ENCODE measurements around the gene CCDC60.

Gene CCDC60

DNA sequence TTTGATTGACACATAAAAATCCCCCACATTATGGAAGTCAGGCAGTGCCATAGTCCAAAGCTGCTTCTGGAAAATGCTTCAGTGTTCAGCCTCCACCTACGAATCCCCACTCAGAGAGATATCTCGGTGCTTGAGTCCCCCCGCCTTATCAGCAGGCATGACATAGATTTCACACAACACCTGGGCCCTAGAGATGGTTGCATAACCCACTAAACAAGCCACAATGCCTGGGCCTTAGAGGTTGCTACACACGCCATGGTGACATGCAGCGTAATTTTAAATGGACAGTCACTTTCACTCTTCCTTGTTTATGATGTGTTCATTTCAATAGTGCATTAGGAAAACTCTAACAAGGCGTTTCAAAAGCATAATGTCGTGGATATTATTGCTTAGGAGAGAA, 38.0 kb downstream of the CCDC60 start:
- no peaks in the 10 kb centered on the region for H3K36me3 ChIP-seq (ENCODE audit: control insufficient read depth, low read depth, low read length)
- H3K9ac ChIP-seq (ENCODE audit: low read length) = no peak overlapping the region
- no peaks in the 10 kb centered on the region for H3K27me3 ChIP-seq (ENCODE audit: control insufficient read depth, insufficient read depth, low read length)
- peaks cover 17% of the 10 kb centered on the region for H3K4me1 ChIP-seq (ENCODE audit: control insufficient read depth, low read depth, low read length)
- H3K27ac ChIP-seq (ENCODE audit: low read length) = no peak overlapping the region
- no peaks in the 10 kb centered on the region for H3K9me3 ChIP-seq (ENCODE audit: control insufficient read depth, low read depth, low read length)
- no peak overlapping the region for H3K4me3 ChIP-seq (ENCODE audit: low read length)

DNA sequence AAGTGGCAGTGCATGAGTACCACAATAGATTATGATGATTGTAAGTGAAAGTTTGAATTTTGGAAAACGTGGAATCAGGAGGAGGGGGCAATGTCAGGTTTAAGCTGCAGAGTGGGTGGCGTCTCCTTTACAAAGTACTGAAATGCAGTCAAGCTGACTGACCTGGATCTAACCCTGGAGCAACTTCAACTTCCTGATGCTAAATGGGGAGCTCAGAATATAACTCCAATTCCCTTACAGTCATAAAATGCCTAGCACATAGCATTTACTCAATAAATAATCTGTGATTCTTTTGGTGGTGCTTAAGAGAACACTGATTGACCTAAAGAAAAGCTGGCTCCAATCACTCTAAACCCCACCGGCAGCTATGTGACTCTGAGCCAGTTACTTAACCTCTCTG, 38.5 kb downstream of the CCDC60 start:
- Histone ChIP-seq H3K4me3 (ENCODE audit: low read length) (no peak overlapping the region), H3K4me1 (ENCODE audit: control insufficient read depth, low read depth, low read length) (peaks cover 17% of the 10 kb centered on the region), H3K9me3 (ENCODE audit: control insufficient read depth, low read depth, low read length) (no peaks in the 10 kb centered on the region), H3K27me3 (ENCODE audit: control insufficient read depth, insufficient read depth, low read length) (no peaks in the 10 kb centered on the region), H3K36me3 (ENCODE audit: control insufficient read depth, low read depth, low read length) (no peaks in the 10 kb centered on the region), H3K27ac (ENCODE audit: low read length) (no peak overlapping the region), H3K9ac (ENCODE audit: low read length) (no peak overlapping the region)

DNA sequence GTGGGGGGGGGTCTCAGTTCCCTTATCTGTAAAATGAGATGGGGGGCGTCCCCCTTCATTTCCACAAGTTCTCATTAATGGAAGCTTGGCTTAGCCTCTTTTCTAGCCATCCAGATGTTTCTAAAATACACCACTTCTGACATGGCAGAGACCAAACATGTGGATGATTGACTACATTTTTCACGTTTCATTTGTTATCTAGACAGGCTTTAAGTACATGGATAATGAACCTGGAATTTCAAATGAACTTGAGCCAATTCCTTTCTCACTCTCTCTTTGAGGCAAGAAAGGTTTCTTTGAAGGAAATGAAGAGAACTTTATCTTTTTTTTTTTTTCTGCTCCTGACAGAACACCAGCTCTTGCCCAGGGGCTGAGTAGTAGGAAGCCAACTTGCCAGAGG, 39.1 kb downstream of the CCDC60 start:
- Histone ChIP-seq H3K4me3 (ENCODE audit: low read length) (no peak overlapping the region), H3K9me3 (ENCODE audit: control insufficient read depth, low read depth, low read length) (no peaks in the 10 kb centered on the region), H3K27ac (ENCODE audit: low read length) (no peak overlapping the region), H3K4me1 (ENCODE audit: control insufficient read depth, low read depth, low read length) (peaks cover 17% of the 10 kb centered on the region), H3K36me3 (ENCODE audit: control insufficient read depth, low read depth, low read length) (no peaks in the 10 kb centered on the region), H3K27me3 (ENCODE audit: control insufficient read depth, insufficient read depth, low read length) (no peaks in the 10 kb centered on the region), H3K9ac (ENCODE audit: low read length) (no peak overlapping the region)

- Histone ChIP-seq H3K9me3 (ENCODE audit: control insufficient read depth, low read depth, low read length) (no peaks in the 10 kb centered on the region), H3K9ac (ENCODE audit: low read length) (no peak overlapping the region), H3K4me1 (ENCODE audit: control insufficient read depth, low read depth, low read length) (peaks cover 7% of the 10 kb centered on the region), H3K4me3 (ENCODE audit: low read length) (no peak overlapping the region), H3K27me3 (ENCODE audit: control insufficient read depth, insufficient read depth, low read length) (no peaks in the 10 kb centered on the region), H3K36me3 (ENCODE audit: control insufficient read depth, low read depth, low read length) (no peaks in the 10 kb centered on the region), H3K27ac (ENCODE audit: low read length) (no peak overlapping the region)
These were observed 40.1 kb downstream of the CCDC60 start for GRCh38 chr12:119374635-119375034.

- Histone ChIP-seq H3K9me3 (ENCODE audit: control insufficient read depth, low read depth, low read length) (no peaks in the 10 kb centered on the region), H3K4me1 (ENCODE audit: control insufficient read depth, low read depth, low read length) (peaks cover under 1% of the 10 kb centered on the region), H3K27me3 (ENCODE audit: control insufficient read depth, insufficient read depth, low read length) (no peaks in the 10 kb centered on the region), H3K36me3 (ENCODE audit: control insufficient read depth, low read depth, low read length) (no peaks in the 10 kb centered on the region), H3K9ac (ENCODE audit: low read length) (no peak overlapping the region), H3K27ac (ENCODE audit: low read length) (no peak overlapping the region), H3K4me3 (ENCODE audit: low read length) (no peak overlapping the region)
These were observed 40.8 kb downstream of the CCDC60 start for GRCh38 chr12:119375075-119375882.

GRCh38 chr12:119375883-119376190, 41.3 kb downstream of the CCDC60 start:
- H3K9me3 ChIP-seq (ENCODE audit: control insufficient read depth, low read depth, low read length) = no peaks in the 10 kb centered on the region
- no peaks in the 10 kb centered on the region for H3K4me1 ChIP-seq (ENCODE audit: control insufficient read depth, low read depth, low read length)

DNA sequence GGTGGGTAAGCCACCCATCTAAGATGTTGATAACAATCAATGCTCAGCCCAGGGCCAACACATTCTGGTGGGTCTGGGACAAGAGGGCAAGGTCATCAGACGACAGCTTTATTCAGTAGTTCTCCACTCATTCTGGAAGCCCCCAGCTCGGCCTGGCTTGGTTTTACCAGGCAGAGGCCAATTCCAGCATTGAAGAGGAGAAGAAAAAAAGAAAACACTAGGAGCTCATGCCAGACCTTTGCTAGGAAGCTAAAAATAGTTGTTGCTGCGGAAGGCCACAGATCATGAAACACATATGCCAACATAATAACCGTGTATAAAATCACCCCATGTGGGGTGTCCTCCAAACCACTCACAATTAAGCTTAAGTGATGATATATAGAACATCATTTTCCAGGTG, 44.4 kb downstream of the CCDC60 start:
- no peak overlapping the region for H3K27ac ChIP-seq (ENCODE audit: low read length)
- H3K4me1 ChIP-seq (ENCODE audit: control insufficient read depth, low read depth, low read length) = no peaks in the 10 kb centered on the region
- no peaks in the 10 kb centered on the region for H3K9me3 ChIP-seq (ENCODE audit: control insufficient read depth, low read depth, low read length)
- no peaks in the 10 kb centered on the region for H3K36me3 ChIP-seq (ENCODE audit: control insufficient read depth, low read depth, low read length)
- H3K27me3 ChIP-seq (ENCODE audit: control insufficient read depth, insufficient read depth, low read length) = no peaks in the 10 kb centered on the region
- no peak overlapping the region for H3K4me3 ChIP-seq (ENCODE audit: low read length)
- H3K9ac ChIP-seq (ENCODE audit: low read length) = no peak overlapping the region

More at GRCh38 chr12:119375883-119376190, 41.3 kb downstream of the CCDC60 start:
- Histone ChIP-seq H3K9ac (ENCODE audit: low read length) (no peak overlapping the region), H3K27me3 (ENCODE audit: control insufficient read depth, insufficient read depth, low read length) (no peaks in the 10 kb centered on the region), H3K4me3 (ENCODE audit: low read length) (no peak overlapping the region), H3K36me3 (ENCODE audit: control insufficient read depth, low read depth, low read length) (no peaks in the 10 kb centered on the region), H3K27ac (ENCODE audit: low read length) (no peak overlapping the region)

DNA sequence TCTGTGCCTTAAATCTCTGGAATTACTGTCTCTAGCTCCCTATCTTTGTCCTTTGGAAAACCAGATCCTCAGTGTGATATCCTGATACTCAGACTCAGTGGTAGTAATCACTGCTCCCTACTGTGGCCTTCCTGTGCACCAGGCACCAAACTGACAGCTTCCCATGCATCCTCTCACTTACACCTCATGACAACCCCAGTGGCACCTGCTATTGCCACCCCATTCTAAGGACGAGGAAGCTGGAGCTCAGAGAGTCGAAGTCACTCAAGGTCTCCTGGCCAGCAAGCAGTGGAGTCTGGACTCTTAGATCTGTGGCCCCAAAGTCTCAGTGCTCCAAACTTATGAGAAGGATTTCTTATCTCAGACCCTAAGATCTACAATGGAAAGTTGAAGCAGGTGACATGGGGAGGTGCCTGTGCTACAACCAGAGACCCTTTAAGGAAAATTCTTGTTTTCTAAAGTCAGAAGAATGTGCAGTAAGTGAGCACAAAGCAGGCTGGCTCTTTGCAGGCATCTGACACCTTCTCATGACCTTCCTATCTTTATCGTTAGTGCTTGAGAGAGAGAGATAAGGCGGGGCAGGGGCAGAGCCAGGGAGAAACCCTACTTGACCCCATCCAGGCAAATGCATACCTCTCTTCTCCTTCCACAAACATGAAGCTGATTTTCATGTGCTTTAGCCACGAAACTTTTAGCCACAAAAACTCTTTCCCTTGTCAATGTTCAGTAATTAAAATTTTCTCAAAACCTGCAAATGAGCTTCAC, 47.1 kb downstream of the CCDC60 start:
- Histone ChIP-seq H3K9ac (ENCODE audit: low read length) (no peak overlapping the region), H3K4me1 (ENCODE audit: control insufficient read depth, low read depth, low read length) (peaks cover 3% of the 10 kb centered on the region), H3K4me3 (ENCODE audit: low read length) (no peak overlapping the region), H3K9me3 (ENCODE audit: control insufficient read depth, low read depth, low read length) (no peaks in the 10 kb centered on the region), H3K36me3 (ENCODE audit: control insufficient read depth, low read depth, low read length) (no peaks in the 10 kb centered on the region), H3K27me3 (ENCODE audit: control insufficient read depth, insufficient read depth, low read length) (no peaks in the 10 kb centered on the region), H3K27ac (ENCODE audit: low read length) (no peak overlapping the region)

- Histone ChIP-seq H3K27ac (ENCODE audit: low read length) (no peak overlapping the region), H3K9ac (ENCODE audit: low read length) (no peak overlapping the region), H3K4me1 (ENCODE audit: control insufficient read depth, low read depth, low read length) (peaks cover 14% of the 10 kb centered on the region), H3K4me3 (ENCODE audit: low read length) (no peak overlapping the region), H3K9me3 (ENCODE audit: control insufficient read depth, low read depth, low read length) (no peaks in the 10 kb centered on the region), H3K27me3 (ENCODE audit: control insufficient read depth, insufficient read depth, low read length) (no peaks in the 10 kb centered on the region), H3K36me3 (ENCODE audit: control insufficient read depth, low read depth, low read length) (no peaks in the 10 kb centered on the region)
These were observed 48.7 kb downstream of the CCDC60 start for GRCh38 chr12:119383206-119383605.

GRCh38 chr12:119384340-119384739, 49.8 kb downstream of the CCDC60 start:
- Histone ChIP-seq H3K9ac (ENCODE audit: low read length) (no peak overlapping the region), H3K27ac (ENCODE audit: low read length) (no peak overlapping the region), H3K9me3 (ENCODE audit: control insufficient read depth, low read depth, low read length) (no peaks in the 10 kb centered on the region), H3K4me1 (ENCODE audit: control insufficient read depth, low read depth, low read length) (peaks cover 14% of the 10 kb centered on the region), H3K36me3 (ENCODE audit: control insufficient read depth, low read depth, low read length) (no peaks in the 10 kb centered on the region), H3K27me3 (ENCODE audit: control insufficient read depth, insufficient read depth, low read length) (no peaks in the 10 kb centered on the region), H3K4me3 (ENCODE audit: low read length) (no peak overlapping the region)

GRCh38 chr12:119385659-119386058, 51.1 kb downstream of the CCDC60 start:
- H3K36me3 ChIP-seq (ENCODE audit: control insufficient read depth, low read depth, low read length) = no peaks in the 10 kb centered on the region
- H3K9ac ChIP-seq (ENCODE audit: low read length) = no peak overlapping the region
- H3K9me3 ChIP-seq (ENCODE audit: control insufficient read depth, low read depth, low read length) = no peaks in the 10 kb centered on the region
- H3K4me1 ChIP-seq (ENCODE audit: control insufficient read depth, low read depth, low read length) = peaks cover 27% of the 10 kb centered on the region
- no peak overlapping the region for H3K4me3 ChIP-seq (ENCODE audit: low read length)
- no peaks in the 10 kb centered on the region for H3K27me3 ChIP-seq (ENCODE audit: control insufficient read depth, insufficient read depth, low read length)
- no peak overlapping the region for H3K27ac ChIP-seq (ENCODE audit: low read length)

- Histone ChIP-seq H3K36me3 (ENCODE audit: control insufficient read depth, low read depth, low read length) (no peaks in the 10 kb centered on the region), H3K27ac (ENCODE audit: low read length) (no peak overlapping the region), H3K4me3 (ENCODE audit: low read length) (no peak overlapping the region), H3K27me3 (ENCODE audit: control insufficient read depth, insufficient read depth, low read length) (no peaks in the 10 kb centered on the region), H3K4me1 (ENCODE audit: control insufficient read depth, low read depth, low read length) (peaks cover 37% of the 10 kb centered on the region), H3K9me3 (ENCODE audit: control insufficient read depth, low read depth, low read length) (no peaks in the 10 kb centered on the region), H3K9ac (ENCODE audit: low read length) (no peak overlapping the region)
These were observed 55.2 kb downstream of the CCDC60 start for GRCh38 chr12:119389687-119390086.
